T-helper 1 cell (primary cell): ENCODE measurements around the gene CCNE1.

Experiments
- DNase-seq, 5 donors: peaks; one replicate each; pipeline ENCODE4 v3.0.0-alpha.2; 2012 to 2020

The CCNE1 gene

GRCh38 chr19:29845574-29846176 lies 33.9 kb downstream of the CCNE1 start:
- peak in 1 of 5 donors; percentile 14 for DNase-seq

GRCh38 chr19:29849208-29849607 lies 37.4 kb downstream of the CCNE1 start:
- DNase-seq = no peak

GRCh38 chr19:29850482-29850881 lies 38.7 kb downstream of the CCNE1 start:
- DNase-seq = no peak

GRCh38 chr19:29851769-29852521 lies 40.2 kb downstream of the CCNE1 start:
- DNase-seq = peak in 1 of 5 donors; percentile 65

- DNase-seq = no peak
Observed at GRCh38 chr19:29854033-29854432, 42.2 kb downstream of the CCNE1 start.

GRCh38 chr19:29855087-29855486 lies 43.3 kb downstream of the CCNE1 start:
- no peak for DNase-seq

GRCh38 chr19:29855741-29856500 lies 44.1 kb downstream of the CCNE1 start:
- DNase-seq = no peak

- DNase-seq = peak in 2 of 5 donors; percentile 25 to 51
Observed at GRCh38 chr19:29858000-29858596, 46.3 kb downstream of the CCNE1 start.

GRCh38 chr19:29858621-29859020 lies 46.8 kb downstream of the CCNE1 start:
- DNase-seq = no peak

- no peak for DNase-seq
Observed at GRCh38 chr19:29860492-29860891, 48.7 kb downstream of the CCNE1 start.

GRCh38 chr19:29861574-29861973 lies 49.8 kb downstream of the CCNE1 start:
- no peak for DNase-seq

- no peak for DNase-seq
Observed at GRCh38 chr19:29866011-29866410, 54.2 kb downstream of the CCNE1 start.

- no peak for DNase-seq
Observed at GRCh38 chr19:29867984-29868383, 56.2 kb downstream of the CCNE1 start.

GRCh38 chr19:29871143-29871542 lies 59.4 kb downstream of the CCNE1 start:
- DNase-seq = no peak

GRCh38 chr19:29872224-29872731 lies 60.5 kb downstream of the CCNE1 start:
- DNase-seq = peak in 2 of 5 donors; percentile 9 to 52

GRCh38 chr19:29873024-29873800 lies 61.4 kb downstream of the CCNE1 start:
- peak in 4 of 5 donors; percentile 42 to 62 (median 58) for DNase-seq
